K562 (cell line): Measurements from ENCODE around the gene PHC1. TPM values are rescaled to one million over a fixed set of nuclear protein-coding genes. Genes with fewer than 3 reads are reported as not detected.

Experiments used
- ATF7 ChIP-seq: fragments of 450-650 bp; IDR thresholded peaks from 2 replicates; pipeline ENCODE4 v1.7.1; 2014; ENCODE audit warnings: mild to moderate bottlenecking, moderate library complexity
- CREM ChIP-seq: IDR thresholded peaks from 2 replicates; pipeline ENCODE4 v1.6.1; 2014; ENCODE audit warnings: antibody characterized with exemption, low read depth
- EP300 ChIP-seq: IDR thresholded peaks from 2 replicates; pipeline ENCODE4 v1.6.1; 2012; ENCODE audit warnings: low read length, improper control_type of control experiment
- HMG20A ChIP-seq: fragments of 450-650 bp; formaldehyde crosslinking; conservative IDR thresholded peaks from 2 replicates; pipeline ENCODE4 v1.4.0; 2020; ENCODE audit warnings: mild to moderate bottlenecking, mixed read lengths
- KLF16 ChIP-seq: IDR thresholded peaks from 2 replicates; pipeline ENCODE4 v1.6.1; 2016; ENCODE audit warnings: antibody characterized with exemption
- LEF1 ChIP-seq: fragments of 450-650 bp; IDR thresholded peaks from 2 replicates; pipeline ENCODE4 v1.6.1; 2016; ENCODE audit warnings: mild to moderate bottlenecking
- MNT ChIP-seq, 2 experiments: fragments of 450-650 bp; conservative IDR thresholded peaks; 2 replicates each; pipeline ENCODE4 v1.6.1; 2017; ENCODE audit warnings: mild to moderate bottlenecking in 2 of 2, moderate library complexity in 2 of 2
- MTA3 ChIP-seq: fragments of 450-650 bp; formaldehyde crosslinking; IDR thresholded peaks from 2 replicates; pipeline ENCODE4 v1.6.1; 2017; ENCODE audit warnings: mild to moderate bottlenecking, borderline replicate concordance
- NCOA4 ChIP-seq: fragments of 450-650 bp; IDR thresholded peaks from 2 replicates; pipeline ENCODE4 v1.6.1; 2018; ENCODE audit warnings: mild to moderate bottlenecking; ENCODE audit not compliant: partially characterized antibody
- RAD21 ChIP-seq, 2 experiments: fragments of 250-450 bp in 1 of 2; fragments of 450-650 bp in 1 of 2; sonication (Bioruptor Pico) in 1 of 2; formaldehyde crosslinking in 1 of 2; IDR thresholded peaks in 1 of 2; conservative IDR thresholded peaks in 1 of 2; 2 replicates each; pipeline versions ENCODE4 v1.4.0 to v1.8.0; 2020 to 2022; ENCODE audit warnings: mild to moderate bottlenecking in 2 of 2, moderate library complexity in 1 of 2
- RBM17 ChIP-seq: fragments of 200-400 bp; formaldehyde crosslinking; IDR thresholded peaks from 2 replicates; pipeline ENCODE4 v1.6.1; 2017; ENCODE audit warnings: low read depth, mild to moderate bottlenecking, low read length, borderline replicate concordance
- SMARCC2 ChIP-seq: fragments of 450-650 bp; IDR thresholded peaks from 2 replicates; pipeline ENCODE4 v1.6.1; 2017; ENCODE audit warnings: antibody characterized with exemption, moderate library complexity, mild to moderate bottlenecking, low read depth
- TAL1 ChIP-seq: fragments of 450-650 bp; IDR thresholded peaks from 2 replicates; pipeline ENCODE4 v1.6.1; 2016; ENCODE audit warnings: mild to moderate bottlenecking
- TOE1 ChIP-seq, 2 experiments: fragments of 450-650 bp in 1 of 2; sonication (generic) in 1 of 2; formaldehyde crosslinking in 1 of 2; IDR thresholded peaks; 2 replicates each; pipeline versions ENCODE4 v1.7.1 to v1.8.0; 2016 to 2022; ENCODE audit warnings: borderline replicate concordance in 2 of 2, mild to moderate bottlenecking in 2 of 2, antibody characterized with exemption in 1 of 2, inconsistent platforms in 1 of 2, low read depth in 1 of 2, missing genetic modification reagents in 1 of 2, moderate library complexity in 1 of 2
- ZMIZ1 ChIP-seq, 2 experiments: fragments of 150-350 bp in 1 of 2; IDR thresholded peaks; 2 replicates each; pipeline ENCODE4 v1.6.1; 2012 to 2016; ENCODE audit warnings: low read depth in 2 of 2, low read length in 2 of 2, mild to moderate bottlenecking in 1 of 2, moderate library complexity in 1 of 2
- ZNF232 ChIP-seq: sonication (generic); formaldehyde crosslinking; IDR thresholded peaks from 2 replicates; pipeline ENCODE4 v1.8.0; 2022; ENCODE audit warnings: mild to moderate bottlenecking, missing genetic modification reagents
- ZNF584 ChIP-seq: fragments of 200-800 bp; sonication (Bioruptor generic); IDR thresholded peaks from 2 replicates; pipeline ENCODE4 v1.6.1; 2016; ENCODE audit warnings: low read depth, mild to moderate bottlenecking, missing genetic modification characterization, missing compliant biosample characterization
- ZNF707 ChIP-seq: fragments of 250-450 bp; sonication (Bioruptor Pico); conservative IDR thresholded peaks from 2 replicates; pipeline ENCODE4 v1.8.0; 2022; ENCODE audit warnings: inconsistent platforms, mild to moderate bottlenecking, moderate library complexity
- polyA plus RNA-seq, 8 experiments: library from polyadenylated mRNA; depleted of rRNA in 4 of 8; stranded (reverse) in 5 of 8; unstranded in 3 of 8; fragments of >200 nt; fragmentation: Nextera tagmentation in 2 of 8; fragmentation: Illumina TruSeq in 1 of 8; extraction: Ambion mirVana in 2 of 8; extraction: Trizol in 1 of 8; gene quantifications; 2 replicates each; pipeline versions ENCODE4 v1.2.1 to v1.2.3, GENCODE V29; 2011 to 2014; ENCODE audit warnings: inconsistent platforms in 1 of 8, missing spikeins in 1 of 8
- total RNA-seq, 7 experiments: library from RNA; depleted of rRNA in 6 of 7; stranded (reverse); fragments of >200 nt in 6 of 7; fragmentation: Illumina TruSeq in 2 of 7; extraction: Trizol in 2 of 7; gene quantifications; 2 replicates each; pipeline versions ENCODE4 v1.2.1 to v1.2.3, GENCODE V29; 2011 to 2021; ENCODE audit warnings: low replicate concordance in 1 of 7
- TF ChIP-seq, protein P1 (sequence below), 2 experiments: IDR thresholded peaks in 1 of 2; conservative IDR thresholded peaks in 1 of 2; 2 replicates each; pipeline ENCODE4 v1.6.1; 2016; ENCODE audit warnings: low read depth in 2 of 2, mild to moderate bottlenecking in 1 of 2, missing compliant biosample characterization in 1 of 2, missing genetic modification characterization in 1 of 2, moderate library complexity in 1 of 2
- TF ChIP-seq, protein P2 (sequence below): fragments of 250-450 bp; sonication (Bioruptor Pico); IDR thresholded peaks from 2 replicates; pipeline ENCODE4 v1.8.0; 2021; ENCODE audit warnings: moderate library complexity, mild to moderate bottlenecking, inconsistent platforms

The PHC1 gene
- total and polyA plus RNA-seq, 9 of the 15 experiments (the other 6 are each of a cell fraction or from before 2014, with no cell fraction given), result 1.9 to 13.7 (median 6.9) TPM

DNA sequence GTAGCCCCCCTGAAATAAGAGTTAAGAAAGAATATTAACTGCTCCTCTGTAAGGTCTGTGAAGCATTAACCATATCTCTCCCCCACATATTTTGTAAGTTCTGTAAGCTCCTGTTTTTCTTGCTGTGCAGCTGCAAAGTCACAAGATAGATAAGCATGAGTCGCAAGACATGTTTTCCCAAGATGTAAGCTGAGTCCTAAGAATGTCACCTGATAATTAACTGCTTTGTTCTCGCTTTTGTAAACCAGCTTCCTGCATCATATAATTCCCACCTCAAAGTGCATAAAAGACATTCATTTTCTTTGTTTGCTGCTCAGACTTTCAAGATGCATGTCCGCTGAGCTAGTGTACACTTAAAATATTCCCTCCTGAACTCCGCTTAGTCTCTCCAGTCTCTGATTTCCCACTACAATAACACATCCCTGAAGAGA lies 27.0 kb upstream of the PHC1 start (continued):
- no peak for TF ChIP-seq HMG20A (CRISPR knock-in tag)
- 0 out of 2 replicates have a peak, but pooled peaks have one; percentile 14 for TF ChIP-seq ATF7
- TF ChIP-seq ZNF584 (CRISPR knock-in tag), result 0 out of 2 replicates have a peak, but pooled peaks have one; percentile 7
- TF ChIP-seq ZNF707 (CRISPR knock-in tag), result no peak
- peak; percentile 87 for TF ChIP-seq TOE1 (IDR thresholded peaks at IDR 0.05; ENCODE audit: borderline replicate concordance)
- no peak for TF ChIP-seq TOE1 (CRISPR knock-in tag; IDR thresholded peaks at IDR 0.05; ENCODE audit: borderline replicate concordance, low read depth)
- TF ChIP-seq TAL1, result peak; percentile 93
- no peak for TF ChIP-seq RAD21 (CRISPR knock-in tag; conservative IDR thresholded peaks at IDR 0.05 in 1 of 2, IDR thresholded peaks at IDR 0.05 in 1 of 2)
- TF ChIP-seq ZNF232 (CRISPR knock-in tag), result no peak
- no peak for TF ChIP-seq NCOA4
- TF ChIP-seq CREM, result peak; percentile 43; the same call in 1 of the 2 replicates
- TF ChIP-seq, protein P1, sequence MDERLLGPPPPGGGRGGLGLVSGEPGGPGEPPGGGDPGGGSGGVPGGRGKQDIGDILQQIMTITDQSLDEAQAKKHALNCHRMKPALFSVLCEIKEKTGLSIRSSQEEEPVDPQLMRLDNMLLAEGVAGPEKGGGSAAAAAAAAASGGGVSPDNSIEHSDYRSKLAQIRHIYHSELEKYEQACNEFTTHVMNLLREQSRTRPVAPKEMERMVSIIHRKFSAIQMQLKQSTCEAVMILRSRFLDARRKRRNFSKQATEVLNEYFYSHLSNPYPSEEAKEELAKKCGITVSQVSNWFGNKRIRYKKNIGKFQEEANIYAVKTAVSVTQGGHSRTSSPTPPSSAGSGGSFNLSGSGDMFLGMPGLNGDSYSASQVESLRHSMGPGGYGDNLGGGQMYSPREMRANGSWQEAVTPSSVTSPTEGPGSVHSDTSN (CRISPR knock-in tag; IDR thresholded peaks at IDR 0.05; ENCODE audit: low read depth), result no peak
- TF ChIP-seq, protein P1 (tag; conservative IDR thresholded peaks at IDR 0.05; ENCODE audit: low read depth), result peak; percentile 92
- peak; percentile 47 to 49; a peak in 2 of 4 replicates for TF ChIP-seq MNT (conservative IDR thresholded peaks at IDR 0.05)
- TF ChIP-seq MTA3, result no peak
- TF ChIP-seq KLF16, result peak; percentile 86
- TF ChIP-seq ZMIZ1 (IDR thresholded peaks at IDR 0.05; ENCODE audit: low read depth in 2 of 2, low read length in 2 of 2), result peak in 1 of 2 experiments; percentile 81; a peak in 2 of 4 replicates
- peak; percentile 96 for TF ChIP-seq EP300
- no peak for TF ChIP-seq RBM17
- TF ChIP-seq SMARCC2, result peak; percentile 58; the same call in 1 of the 2 replicates
- peak; percentile 99 for TF ChIP-seq LEF1
- TF ChIP-seq, protein P2, sequence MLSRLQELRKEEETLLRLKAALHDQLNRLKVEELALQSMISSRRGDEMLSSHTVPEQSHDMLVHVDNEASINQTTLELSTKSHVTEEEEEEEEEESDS (CRISPR knock-in tag), result no peak
